SK-N-MC (cell line): ENCODE data around the gene PERM1.
A peak's percentile ranks its signal among the peaks of the same experiment; 100 is the strongest.

Experiments used
- DNase-seq: peaks from one replicate; pipeline ENCODE4 v3.0.0-alpha.2; 2011; ENCODE audit warnings: low read depth, low spot score
- H3K27ac ChIP-seq: fragments of 200-600 bp; sonication (generic); 2 replicates; pipeline ENCODE4 v1.5.1; 2016; ENCODE audit warnings: mixed run types
- H3K36me3 ChIP-seq: fragments of 200-600 bp; sonication (generic); 2 replicates; pipeline ENCODE4 v1.6.1; 2017; ENCODE audit warnings: antibody characterized with exemption, low read length, mixed read lengths; ENCODE audit not compliant: insufficient read depth
- H3K4me3 ChIP-seq: fragments of 200-600 bp; sonication (generic); 2 replicates; pipeline ENCODE4 v1.5.1; 2016
- H3K9ac ChIP-seq: fragments of 200-600 bp; sonication (generic); 2 replicates; pipeline ENCODE4 v1.8.0; 2017; ENCODE audit warnings: mixed run types, mixed read lengths; ENCODE audit not compliant: insufficient read length
- H3K9me3 ChIP-seq: fragments of 200-600 bp; sonication (generic); 2 replicates; pipeline ENCODE4 v1.6.1; 2017; ENCODE audit warnings: low read depth, mild to moderate bottlenecking, antibody characterized with exemption, low read length, moderate library complexity, mixed read lengths
- EZH2 ChIP-seq: fragments of 200-600 bp; sonication (generic); IDR thresholded peaks from one replicate; pipeline ENCODE4 v1.6.1; 2017; ENCODE audit warnings: antibody characterized with exemption
- FOXP2 ChIP-seq: optimal IDR thresholded peaks from 2 replicates; pipeline ENCODE3; 2011; ENCODE audit warnings: mild to moderate bottlenecking, moderate library complexity; ENCODE audit not compliant: insufficient read depth; ENCODE audit errors: extremely low read length, control extremely low read depth
- POLR2AphosphoS5 ChIP-seq: IDR thresholded peaks from 2 replicates; pipeline ENCODE4 v1.6.1; 2012; ENCODE audit warnings: mild to moderate bottlenecking, low read depth, low read length, borderline replicate concordance

The PERM1 gene

GRCh38 chr1:1005774-1006304 is 23.9 kb upstream of the PERM1 start:
- DNase-seq: no peak
- H3K27ac ChIP-seq: no peak overlapping the region

DNA sequence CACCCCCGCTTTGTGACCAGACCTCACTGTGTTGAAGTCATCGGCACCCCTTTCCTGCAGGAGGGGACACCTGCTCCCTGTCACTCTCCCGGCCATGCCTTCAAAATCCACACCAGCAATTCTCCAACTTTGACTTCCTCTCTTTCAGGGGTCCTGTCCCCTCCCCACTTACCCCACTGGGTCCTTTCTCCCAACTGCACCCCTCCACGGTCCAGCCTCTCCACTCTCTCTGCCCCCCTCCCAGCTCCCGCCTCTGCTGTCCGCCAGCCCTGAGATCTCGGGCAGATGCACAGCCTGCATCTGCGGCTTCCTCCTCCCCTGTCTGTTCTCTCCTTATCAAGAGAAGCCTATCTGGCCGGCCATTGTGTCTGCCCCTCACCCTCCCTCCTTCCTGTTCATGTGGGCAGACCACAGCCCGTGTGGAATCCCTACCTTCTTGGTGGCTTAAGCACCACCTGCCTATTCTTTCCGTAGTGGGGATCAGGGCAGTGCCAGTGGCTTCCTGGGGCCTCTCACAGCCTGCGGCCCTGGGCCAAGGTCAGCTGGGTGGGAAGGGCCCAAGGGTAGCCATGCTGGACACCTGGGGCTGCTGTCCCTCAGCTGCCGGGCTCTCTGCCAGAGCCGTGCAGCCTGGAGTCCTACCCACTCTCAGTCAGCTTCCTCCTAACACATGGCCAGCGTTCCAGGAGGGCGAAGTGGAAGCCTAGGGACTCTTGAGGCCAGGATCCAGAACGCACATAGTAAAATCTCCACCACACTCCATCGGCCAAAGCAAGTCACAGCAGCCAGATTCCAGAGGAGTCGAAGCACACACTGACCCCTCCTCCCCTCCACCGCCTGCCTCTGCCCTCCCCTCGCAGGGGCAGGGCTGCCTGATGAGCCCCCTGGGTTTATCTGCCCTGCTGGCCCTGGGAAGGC is 23.1 kb upstream of the PERM1 start:
- Histone ChIP-seq H3K36me3 (no peaks in the 10 kb centered on the region), H3K9me3 (no peaks in the 10 kb centered on the region), H3K4me3 (no peak overlapping the region), H3K9ac (no peak overlapping the region), H3K27ac (no peak overlapping the region)
- TF ChIP-seq EZH2 (no peak), FOXP2 (no peak), POLR2AphosphoS5 (no peak)
- DNase-seq: no peak

More at GRCh38 chr1:1005774-1006304, 23.9 kb upstream of the PERM1 start:
- H3K9me3 ChIP-seq: no peaks in the 10 kb centered on the region
- H3K36me3 ChIP-seq: no peaks in the 10 kb centered on the region
- H3K4me3 ChIP-seq: no peak overlapping the region
- no peak for TF ChIP-seq EZH2
- no peak for TF ChIP-seq FOXP2
- TF ChIP-seq POLR2AphosphoS5: no peak
- no peak overlapping the region for H3K9ac ChIP-seq

GRCh38 chr1:1004420-1004779 is 22.5 kb upstream of the PERM1 start:
- Histone ChIP-seq H3K36me3 (no peaks in the 10 kb centered on the region), H3K27ac (no peak overlapping the region), H3K9me3 (no peaks in the 10 kb centered on the region), H3K9ac (no peak overlapping the region), H3K4me3 (no peak overlapping the region)
- no peak for DNase-seq
- TF ChIP-seq FOXP2 (no peak), EZH2 (no peak), POLR2AphosphoS5 (no peak)

DNA sequence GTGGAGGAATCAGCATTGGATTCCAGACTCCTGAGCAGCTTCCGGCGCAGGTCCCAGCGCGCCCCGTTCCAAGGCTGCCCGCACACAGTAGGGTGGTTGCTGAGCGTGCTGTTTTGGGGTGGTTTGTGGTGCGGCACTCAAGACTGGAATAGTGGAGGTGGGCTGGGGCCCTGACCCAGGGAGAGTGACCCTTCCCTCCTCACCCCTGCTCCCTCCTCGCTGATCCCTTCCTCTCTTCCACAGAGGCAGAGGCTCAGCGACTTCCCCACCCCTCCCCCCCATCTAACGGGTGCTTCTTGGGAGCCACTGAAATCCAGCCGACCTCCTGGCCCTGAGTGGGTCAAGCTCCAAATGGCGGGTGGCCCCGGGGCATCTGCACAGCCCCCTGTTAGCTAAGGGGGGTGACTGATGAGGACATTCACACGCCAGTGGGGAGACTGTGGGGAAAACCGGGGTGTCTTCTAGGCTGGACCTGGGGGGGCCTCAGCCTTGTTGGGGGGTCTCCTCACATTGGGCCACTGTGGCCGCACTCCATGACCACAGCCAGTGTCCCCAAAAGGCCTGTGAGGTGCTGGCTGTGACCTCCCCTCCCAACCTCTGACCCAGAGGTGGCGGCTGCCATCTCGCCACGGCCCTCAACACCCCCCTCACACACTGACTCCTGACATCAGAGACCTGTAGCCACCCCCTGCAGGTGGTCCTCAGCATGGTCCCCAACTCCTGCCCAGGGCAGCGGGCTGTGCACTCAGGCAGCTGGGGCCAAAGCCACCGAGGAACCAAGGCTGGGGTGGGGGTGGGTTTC is 21.9 kb upstream of the PERM1 start:
- H3K36me3 ChIP-seq: no peaks in the 10 kb centered on the region
- H3K9me3 ChIP-seq: no peaks in the 10 kb centered on the region
- no peak for DNase-seq
- no peak overlapping the region for H3K9ac ChIP-seq
- H3K27ac ChIP-seq: no peak overlapping the region
- no peak for TF ChIP-seq POLR2AphosphoS5
- no peak for TF ChIP-seq FOXP2
- TF ChIP-seq EZH2: no peak
- no peak overlapping the region for H3K4me3 ChIP-seq

DNA sequence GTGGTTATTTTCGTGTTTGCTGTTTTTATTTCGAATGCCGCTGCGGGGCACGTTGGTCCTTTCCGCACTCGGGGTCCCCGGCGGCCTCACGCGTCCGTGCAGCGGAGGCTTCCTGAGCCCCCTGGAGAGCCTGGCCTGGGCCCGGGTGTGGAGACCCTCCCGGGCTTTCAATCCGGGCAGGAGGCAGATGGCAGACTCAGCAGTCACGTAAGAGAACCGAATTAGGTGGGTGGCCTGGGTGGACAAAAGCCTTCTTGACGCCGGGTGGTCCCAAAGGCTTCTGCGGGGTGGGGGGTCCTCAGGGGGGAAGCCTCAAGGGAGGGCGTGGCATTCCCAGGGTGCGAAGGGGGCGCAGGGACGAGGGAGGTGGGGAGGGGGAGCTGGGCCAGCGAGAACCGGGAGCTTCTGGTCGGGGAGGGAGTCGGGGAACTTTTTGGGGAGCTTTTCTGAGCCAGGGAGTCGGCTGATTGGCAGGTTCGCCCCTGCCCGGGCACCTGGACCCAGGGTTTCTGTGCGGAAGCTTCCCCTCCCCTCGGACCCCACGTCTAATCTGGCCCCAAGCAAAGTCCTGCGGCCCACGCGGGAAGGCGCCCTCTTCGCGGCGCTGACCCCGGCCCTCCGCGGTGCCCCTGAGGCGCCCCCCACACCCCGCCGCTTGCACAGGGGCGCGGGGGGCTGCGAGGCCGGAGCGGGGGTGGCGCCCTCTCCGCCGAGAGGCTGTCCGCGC is 19.3 kb upstream of the PERM1 start:
- H3K36me3 ChIP-seq: no peaks in the 10 kb centered on the region
- H3K9ac ChIP-seq: peak overlapping the region; percentile 99
- no peak for DNase-seq
- H3K9me3 ChIP-seq: no peaks in the 10 kb centered on the region
- H3K27ac ChIP-seq: peak overlapping the region; percentile 98
- peak overlapping the region; percentile 98 for H3K4me3 ChIP-seq
- TF ChIP-seq EZH2 (no peak), FOXP2 (no peak), POLR2AphosphoS5 (no peak)

DNA sequence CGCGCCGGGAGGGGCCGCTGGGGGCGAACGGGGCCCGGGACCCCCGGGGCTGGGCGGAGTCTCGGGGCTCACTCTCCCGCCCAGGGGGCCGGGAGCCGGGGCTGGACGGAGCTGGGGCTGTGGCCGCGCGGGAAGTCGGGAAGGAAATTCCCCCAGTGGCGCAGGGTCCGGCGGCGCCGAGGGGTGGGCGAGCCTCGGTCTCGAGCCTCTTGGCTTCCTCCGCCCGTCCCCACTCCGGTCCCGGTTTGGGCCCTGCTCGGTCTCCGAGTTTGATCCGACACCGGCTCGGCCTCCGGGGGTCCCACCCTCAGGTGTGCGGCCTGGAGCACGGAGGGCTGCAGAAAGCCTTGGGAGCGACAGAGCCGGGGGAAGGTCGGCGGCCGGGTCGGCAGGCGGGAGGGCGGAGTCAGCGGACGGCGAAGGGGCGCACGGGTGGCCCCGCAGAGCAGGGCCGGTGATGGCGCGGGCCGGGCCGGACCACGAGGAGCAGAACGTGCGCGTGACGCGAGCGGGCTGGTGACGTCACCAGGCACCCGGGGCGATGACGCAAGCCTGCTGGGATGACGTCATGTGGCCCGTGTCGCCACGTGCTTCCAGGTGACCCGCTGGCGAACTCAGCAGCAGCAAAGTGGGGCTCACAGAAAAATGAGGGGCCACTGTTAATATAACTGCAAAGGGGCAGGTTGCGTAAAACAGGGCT is 18.6 kb upstream of the PERM1 start:
- TF ChIP-seq EZH2: no peak
- no peak for TF ChIP-seq FOXP2
- TF ChIP-seq POLR2AphosphoS5: no peak; the same call in 1 of the 2 replicates
- no peaks in the 10 kb centered on the region for H3K36me3 ChIP-seq
- no peaks in the 10 kb centered on the region for H3K9me3 ChIP-seq
- H3K4me3 ChIP-seq: peak overlapping the region; percentile 98
- peak overlapping the region; percentile 98 for H3K27ac ChIP-seq
- no peak for DNase-seq
- H3K9ac ChIP-seq: peak overlapping the region; percentile 99

DNA sequence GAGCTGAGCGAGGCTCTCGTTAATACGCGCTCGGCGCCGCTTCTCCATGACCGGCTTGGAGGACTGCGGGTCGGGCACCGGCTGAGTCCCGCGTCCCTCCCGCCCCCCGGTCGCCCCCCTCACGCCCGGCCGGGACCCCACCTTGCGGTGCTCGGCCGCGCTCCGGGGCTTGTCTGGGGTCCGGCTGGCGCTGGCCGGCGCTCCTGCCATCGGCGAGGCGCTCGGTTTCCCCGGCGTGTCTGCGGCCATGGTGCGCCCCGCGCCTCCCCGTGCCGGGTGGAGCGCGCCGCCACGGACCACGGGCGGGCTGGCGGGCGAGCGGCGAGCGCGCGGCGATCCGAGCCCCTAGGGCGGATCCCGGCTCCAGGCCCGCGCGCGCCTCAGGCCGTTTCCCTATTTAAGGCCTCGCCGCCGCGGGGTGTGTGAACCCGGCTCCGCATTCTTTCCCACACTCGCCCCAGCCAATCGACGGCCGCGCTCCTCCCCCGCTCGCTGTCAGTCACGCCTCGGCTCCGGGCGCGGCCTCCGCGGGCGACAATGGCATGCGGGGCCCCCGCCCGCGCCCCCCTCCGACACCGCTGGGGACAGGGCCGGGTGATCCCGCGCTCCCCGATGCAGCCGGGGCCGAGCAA is 17.9 kb upstream of the PERM1 start, which contains the start of gene HES4:
TSS of gene HES4 (minus strand) at position 373 of the 632 bp plus-strand sequence. CDS start at position 249, 124 bp downstream.
- TF ChIP-seq EZH2 (no peak), POLR2AphosphoS5 (0 out of 2 replicates have a peak, but pooled peaks have one; percentile 15)
- DNase-seq: peak; percentile 40
- H3K9me3 ChIP-seq: no peaks in the 10 kb centered on the region
- peak within 1 kb of the TSS; percentile 98 for H3K4me3 ChIP-seq
- H3K36me3 ChIP-seq: no peaks in the 10 kb centered on the region
- peak within 1 kb of the TSS; percentile 99 for H3K9ac ChIP-seq
- peak within 1 kb of the TSS; percentile 98 for H3K27ac ChIP-seq
